BE2C (cell line): ENCODE data around the gene NRARP.

Experiments
- DNase-seq: peaks from one replicate; pipeline ENCODE4 v3.0.0-alpha.2; 2020
- H3K27me3 ChIP-seq: fragments of 250-450 bp; sonication (Bioruptor Pico); 2 replicates; pipeline ENCODE4 v1.5.1; 2020; ENCODE audit warnings: mild to moderate bottlenecking
- H3K36me3 ChIP-seq: fragments of 250-450 bp; sonication (Bioruptor Pico); 2 replicates; pipeline ENCODE4 v1.5.1; 2020; ENCODE audit warnings: mild to moderate bottlenecking
- H3K4me1 ChIP-seq: fragments of 250-450 bp; sonication (Bioruptor Pico); 2 replicates; pipeline ENCODE4 v1.5.1; 2020
- H3K4me3 ChIP-seq: 2 replicates; pipeline ENCODE4 v1.5.1; 2011; ENCODE audit warnings: low read depth, low read length
- H3K9me3 ChIP-seq: fragments of 250-450 bp; sonication (Bioruptor Pico); 2 replicates; pipeline ENCODE4 v1.5.1; 2020
- CTCF ChIP-seq: IDR thresholded peaks from 2 replicates; pipeline ENCODE4 v1.5.1; 2012; ENCODE audit warnings: mild to moderate bottlenecking, low read depth, low read length

NRARP gene

GRCh38 chr9:137306850-137307254 lies 4.8 kb upstream of the NRARP start:
- no peaks in the 10 kb centered on the region for H3K36me3 ChIP-seq
- no peaks in the 10 kb centered on the region; the same call in 1 of the 2 replicates for H3K4me1 ChIP-seq
- no peak overlapping the region for H3K4me3 ChIP-seq
- no peaks in the 10 kb centered on the region for H3K9me3 ChIP-seq
- peak; percentile 9 for DNase-seq
- no peaks in the 10 kb centered on the region for H3K27me3 ChIP-seq
- TF ChIP-seq CTCF: no peak

- Histone ChIP-seq H3K36me3 (no peaks in the 10 kb centered on the region), H3K4me3 (no peak overlapping the region), H3K9me3 (no peaks in the 10 kb centered on the region), H3K4me1 (no peaks in the 10 kb centered on the region; the same call in 1 of the 2 replicates), H3K27me3 (no peaks in the 10 kb centered on the region)
- no peak for TF ChIP-seq CTCF
- peak; percentile 10 for DNase-seq
Measured at GRCh38 chr9:137306066-137306849, 4.2 kb upstream of the NRARP start.

GRCh38 chr9:137305798-137306065 lies 3.7 kb upstream of the NRARP start:
- no peak for TF ChIP-seq CTCF
- H3K36me3 ChIP-seq: no peaks in the 10 kb centered on the region
- no peak for DNase-seq
- H3K27me3 ChIP-seq: no peaks in the 10 kb centered on the region
- no peaks in the 10 kb centered on the region; the same call in 1 of the 2 replicates for H3K4me1 ChIP-seq
- no peak overlapping the region for H3K4me3 ChIP-seq
- H3K9me3 ChIP-seq: no peaks in the 10 kb centered on the region

GRCh38 chr9:137305060-137305797 lies 3.2 kb upstream of the NRARP start:
- TF ChIP-seq CTCF: no peak
- H3K27me3 ChIP-seq: no peaks in the 10 kb centered on the region
- H3K36me3 ChIP-seq: no peaks in the 10 kb centered on the region
- H3K4me1 ChIP-seq: no peaks in the 10 kb centered on the region; the same call in 1 of the 2 replicates
- H3K4me3 ChIP-seq: no peak overlapping the region
- no peaks in the 10 kb centered on the region for H3K9me3 ChIP-seq
- peak; percentile 39 for DNase-seq

GRCh38 chr9:137304383-137305059 lies 2.5 kb upstream of the NRARP start:
- no peaks in the 10 kb centered on the region for H3K36me3 ChIP-seq
- H3K4me3 ChIP-seq: no peak overlapping the region
- peak; percentile 11; the same call in 1 of the 2 replicates for TF ChIP-seq CTCF
- H3K9me3 ChIP-seq: no peaks in the 10 kb centered on the region
- DNase-seq: peak; percentile 28
- H3K4me1 ChIP-seq: no peaks in the 10 kb centered on the region; the same call in 1 of the 2 replicates
- no peaks in the 10 kb centered on the region for H3K27me3 ChIP-seq
